CD4-positive, alpha-beta memory T cell (primary cell): Measurements from ENCODE around the gene RAB15. TPM values are rescaled to one million over a fixed set of nuclear protein-coding genes. Genes with fewer than 3 reads are reported as not detected.

Experiments
- CTCF ChIA-PET: fragments of 350-600 bp; sonication (Branson Sonifier 250); formaldehyde crosslinking; loops from one replicate; lab custom pipeline; 2021; ENCODE audit warnings: inconsistent platforms; ENCODE audit not compliant: partially characterized antibody; lab: Charles Lee
- POLR2A ChIA-PET: fragments of 350-600 bp; sonication (Branson Sonifier 250); formaldehyde crosslinking; loops from one replicate; lab custom pipeline; 2021; ENCODE audit not compliant: partially characterized antibody; lab: Charles Lee
- DNase-seq, 5 donors: peaks; one replicate each; pipeline versions ENCODE4 v3.0.0 to v3.0.0-alpha.2; 2020 to 2022; ENCODE audit warnings: mixed read lengths in 1 of 5
- H3K27ac ChIP-seq: one replicate; pipeline ENCODE4 v1.7.0; 2013; ENCODE audit warnings: low read depth, low read length
- H3K27me3 ChIP-seq: 2 replicates; pipeline ENCODE4 v1.7.0; 2013; ENCODE audit warnings: mild to moderate bottlenecking, low read length, moderate library complexity; ENCODE audit not compliant: insufficient read depth
- H3K36me3 ChIP-seq: 2 replicates; pipeline ENCODE4 v1.7.0; 2013; ENCODE audit warnings: mild to moderate bottlenecking, low read length, moderate library complexity; ENCODE audit not compliant: insufficient read depth
- H3K4me1 ChIP-seq: 2 replicates; pipeline ENCODE4 v1.7.0; 2013; ENCODE audit warnings: mild to moderate bottlenecking, low read length, moderate library complexity; ENCODE audit not compliant: insufficient read depth
- H3K4me3 ChIP-seq, 2 donors: one replicate each; pipeline ENCODE4 v1.7.0; 2013; ENCODE audit warnings: low read length in 2 of 2, mild to moderate bottlenecking in 1 of 2
- H3K9me3 ChIP-seq, 2 donors: one replicate each; pipeline ENCODE4 v1.7.0; 2013; ENCODE audit warnings: low read length in 2 of 2, control low read depth in 1 of 2; ENCODE audit not compliant: control insufficient read depth in 1 of 2
- H3K27ac Mint-ChIP-seq, 7 donors: one replicate each; pipeline ENCODE4 v1.8.0; 2020 to 2021; ENCODE audit warnings: mixed read lengths in 7 of 7, mild to moderate bottlenecking in 6 of 7, inconsistent platforms in 3 of 7, moderate library complexity in 3 of 7
- H3K27me3 Mint-ChIP-seq, 2 donors: one replicate each; pipeline ENCODE4 v1.8.0; 2020 to 2021; ENCODE audit warnings: mixed read lengths in 2 of 2
- H3K36me3 Mint-ChIP-seq, 2 donors: one replicate each; pipeline ENCODE4 v1.8.0; 2020 to 2021; ENCODE audit warnings: mixed read lengths in 2 of 2, inconsistent platforms in 1 of 2, mild to moderate bottlenecking in 1 of 2
- H3K4me1 Mint-ChIP-seq, 4 donors: one replicate each; pipeline ENCODE4 v1.8.0; 2020 to 2021; ENCODE audit warnings: mixed read lengths in 4 of 4, mild to moderate bottlenecking in 1 of 4
- H3K4me3 Mint-ChIP-seq, 8 donors: one replicate each; pipeline ENCODE4 v1.8.0; 2020 to 2021; ENCODE audit warnings: mixed read lengths in 8 of 8, mild to moderate bottlenecking in 7 of 8, moderate library complexity in 6 of 8, inconsistent platforms in 3 of 8
- H3K9me3 Mint-ChIP-seq, 8 donors: one replicate each; pipeline ENCODE4 v1.8.0; 2020 to 2021; ENCODE audit warnings: mixed read lengths in 8 of 8, mild to moderate bottlenecking in 5 of 8, inconsistent platforms in 3 of 8, moderate library complexity in 1 of 8
- intact Hi-C: fragments of 100-400 bp; cut with micrococcal nuclease; formaldehyde crosslinking; loops from one replicate; pipeline ENCODE4 v1.15.1; 2023
- polyA plus RNA-seq, 2 donors: library from polyadenylated mRNA; unstranded; fragments of 300-500 nt; fragmentation: Illumina TruSeq; gene quantifications; one replicate each; pipeline ENCODE4 v1.2.3, GENCODE V29; 2021
- total RNA-seq, 2 experiments: library from RNA; stranded (reverse); gene quantifications; one replicate each; pipeline ENCODE4 v1.2.3, GENCODE V29; 2021

The RAB15 gene
- total and polyA plus RNA-seq, 4 experiments from 2014 or later = 2.3 to 6.7 (median 5.3) TPM

GRCh38 chr14:64946310-64947045 is 25.7 kb downstream of the RAB15 start:
- no peaks in the 10 kb centered on the region for H3K9me3 ChIP-seq
- no peaks in the 10 kb centered on the region for H3K4me1 ChIP-seq
- no peak for DNase-seq
- peaks cover 15% of the 10 kb centered on the region for H3K36me3 ChIP-seq
- ChIA-PET POLR2A (interaction anchor here (0.8 kb wide), 1 partner anchor 32 kb away, joined by 3 read pairs; the partner anchor contains the start of gene CHURC1), CTCF (interaction anchor here (0.6 kb wide), 1 partner anchor 113 kb away, joined by 3 read pairs; no protein-coding TSS in a partner anchor)
- no peak overlapping the region for H3K4me3 Mint-ChIP-seq
- peak overlapping the region in 2 of 7 donors; percentile 35 to 72 for H3K27ac Mint-ChIP-seq
- peaks cover 42 to 64% of the 10 kb centered on the region in 2 donors for H3K36me3 Mint-ChIP-seq
- H3K27ac ChIP-seq = no peak overlapping the region
- H3K4me1 Mint-ChIP-seq = peaks cover 13 to 42% (median 25%) of the 10 kb centered on the region in 4 donors
- no peak overlapping the region for H3K4me3 ChIP-seq
- no peaks in the 10 kb centered on the region for H3K27me3 ChIP-seq
- no peaks in the 10 kb centered on the region for H3K9me3 Mint-ChIP-seq
- intact Hi-C loops = no loop called here
- H3K27me3 Mint-ChIP-seq = no peaks in the 10 kb centered on the region

- CTCF ChIA-PET = interaction anchor here (0.6 kb wide), 1 partner anchor 112 kb away, joined by 3 read pairs; no protein-coding TSS in a partner anchor
- Mint-ChIP-seq H3K9me3 (no peaks in the 10 kb centered on the region), H3K4me3 (no peak overlapping the region), H3K4me1 (peaks cover 17 to 49% (median 29%) of the 10 kb centered on the region in 4 donors), H3K36me3 (peaks cover 40 to 63% of the 10 kb centered on the region in 2 donors), H3K27ac (peak overlapping the region in 3 of 7 donors; percentile 50 to 72 (median 51)), H3K27me3 (no peaks in the 10 kb centered on the region)
- no peaks in the 10 kb centered on the region for H3K27me3 ChIP-seq
- DNase-seq = no peak
- H3K4me1 ChIP-seq = no peaks in the 10 kb centered on the region
- peaks cover 9% of the 10 kb centered on the region for H3K36me3 ChIP-seq
- POLR2A ChIA-PET = interaction anchor here (0.8 kb wide), 1 partner anchor 31 kb away, joined by 3 read pairs; the partner anchor contains the start of gene CHURC1
- no peak overlapping the region for H3K4me3 ChIP-seq
- H3K27ac ChIP-seq = no peak overlapping the region
- H3K9me3 ChIP-seq = no peaks in the 10 kb centered on the region
- intact Hi-C loops = no loop called here
These were observed 26.5 kb downstream of the RAB15 start for GRCh38 chr14:64945431-64946178.

GRCh38 chr14:64944861-64945260 is 27.3 kb downstream of the RAB15 start:
- Mint-ChIP-seq H3K27me3 (no peaks in the 10 kb centered on the region), H3K4me1 (peaks cover 22 to 56% (median 35%) of the 10 kb centered on the region in 4 donors), H3K4me3 (no peak overlapping the region), H3K27ac (peak overlapping the region in 2 of 7 donors; percentile 32 to 40), H3K36me3 (peaks cover 35 to 69% of the 10 kb centered on the region in 2 donors), H3K9me3 (no peaks in the 10 kb centered on the region)
- POLR2A ChIA-PET = interaction anchor here (1.2 kb wide), 1 partner anchor 53 kb away, joined by 3 read pairs; no protein-coding TSS in a partner anchor
- CTCF ChIA-PET = interaction anchor here (1.2 to 2.0 kb wide), 2 partner anchors 8 to 11 kb away, joined by 4 to 8 read pairs; no protein-coding TSS in a partner anchor
- Histone ChIP-seq H3K27ac (no peak overlapping the region), H3K4me3 (no peak overlapping the region), H3K9me3 (no peaks in the 10 kb centered on the region), H3K36me3 (peaks cover 9% of the 10 kb centered on the region), H3K4me1 (no peaks in the 10 kb centered on the region), H3K27me3 (no peaks in the 10 kb centered on the region)
- DNase-seq = no peak
- intact Hi-C loops = no loop called here

GRCh38 chr14:64944041-64944440 is 28.1 kb downstream of the RAB15 start:
- H3K4me1 ChIP-seq = no peaks in the 10 kb centered on the region
- Mint-ChIP-seq H3K4me1 (peaks cover 28 to 63% (median 41%) of the 10 kb centered on the region in 4 donors), H3K27ac (peak overlapping the region in 4 of 7 donors; percentile 35 to 68 (median 62)), H3K4me3 (no peak overlapping the region), H3K36me3 (peaks cover 36 to 72% of the 10 kb centered on the region in 2 donors), H3K9me3 (no peaks in the 10 kb centered on the region), H3K27me3 (no peaks in the 10 kb centered on the region)
- H3K36me3 ChIP-seq = peaks cover 10% of the 10 kb centered on the region
- ChIA-PET CTCF (interaction anchor here (1.2 to 2.0 kb wide), 2 partner anchors 9 to 12 kb away, joined by 4 to 8 read pairs; no protein-coding TSS in a partner anchor), POLR2A (interaction anchor here (1.1 to 1.2 kb wide), 2 partner anchors 29 to 52 kb away, joined by 3 read pairs; no protein-coding TSS in a partner anchor)
- H3K27ac ChIP-seq = no peak overlapping the region
- intact Hi-C loops = no loop called here
- H3K27me3 ChIP-seq = no peaks in the 10 kb centered on the region
- no peaks in the 10 kb centered on the region for H3K9me3 ChIP-seq
- no peak overlapping the region for H3K4me3 ChIP-seq
- DNase-seq = no peak

GRCh38 chr14:64943556-64943955 is 28.6 kb downstream of the RAB15 start:
- Histone ChIP-seq H3K4me3 (no peak overlapping the region), H3K27ac (no peak overlapping the region), H3K9me3 (no peaks in the 10 kb centered on the region), H3K36me3 (peaks cover 12% of the 10 kb centered on the region), H3K4me1 (no peaks in the 10 kb centered on the region), H3K27me3 (no peaks in the 10 kb centered on the region)
- Mint-ChIP-seq H3K9me3 (no peaks in the 10 kb centered on the region), H3K27me3 (no peaks in the 10 kb centered on the region), H3K36me3 (peaks cover 36 to 73% of the 10 kb centered on the region in 2 donors), H3K4me1 (peaks cover 30 to 67% (median 46%) of the 10 kb centered on the region in 4 donors), H3K4me3 (no peak overlapping the region), H3K27ac (peak overlapping the region in 4 of 7 donors; percentile 2 to 78 (median 66))
- intact Hi-C loops = no loop called here
- ChIA-PET POLR2A (interaction anchor here (1.1 to 1.2 kb wide), 2 partner anchors 29 to 52 kb away, joined by 3 read pairs; no protein-coding TSS in a partner anchor), CTCF (interaction anchor here (1.2 to 2.0 kb wide), 2 partner anchors 9 to 12 kb away, joined by 4 to 8 read pairs; no protein-coding TSS in a partner anchor)
- no peak for DNase-seq

GRCh38 chr14:64942531-64943111 is 29.5 kb downstream of the RAB15 start, which contains the start of gene GPX2:
Gene GPX2, minus strand, starts transcription at chr14:64942745. Its CDS starts 19 bp downstream, at chr14:64942726.
- DNase-seq = no peak
- no peaks in the 10 kb centered on the region for H3K4me1 ChIP-seq
- Mint-ChIP-seq H3K36me3 (peaks cover 41 to 74% of the 10 kb centered on the region in 2 donors), H3K9me3 (no peaks in the 10 kb centered on the region), H3K4me1 (peaks cover 33 to 73% (median 52%) of the 10 kb centered on the region in 4 donors), H3K4me3 (peak within 1 kb of the TSS in 1 of 8 donors; percentile 42), H3K27me3 (no peaks in the 10 kb centered on the region), H3K27ac (peak within 1 kb of the TSS; percentile 2 to 89 (median 62))
- H3K36me3 ChIP-seq = peaks cover 17% of the 10 kb centered on the region
- H3K4me3 ChIP-seq = no peak within 1 kb of the TSS
- H3K9me3 ChIP-seq = no peaks in the 10 kb centered on the region
- ChIA-PET CTCF (interaction anchor here (1.4 to 1.5 kb wide), 2 partner anchors 9 to 11 kb away, joined by 3 read pairs; no protein-coding TSS in a partner anchor), POLR2A (interaction anchor here (1.6 kb wide), 1 partner anchor 28 kb away, joined by 8 read pairs; the partner anchor contains the start of gene CHURC1)
- intact Hi-C loops = no loop called here
- no peaks in the 10 kb centered on the region for H3K27me3 ChIP-seq
- H3K27ac ChIP-seq = no peak within 1 kb of the TSS
